ENCODE measurements around the gene NUDT12. TPM values are rescaled to one million over a fixed set of nuclear protein-coding genes. Genes with fewer than 3 reads are reported as not detected.

The NUDT12 gene
- 0.48 TPM for polyA plus RNA-seq

DNA sequence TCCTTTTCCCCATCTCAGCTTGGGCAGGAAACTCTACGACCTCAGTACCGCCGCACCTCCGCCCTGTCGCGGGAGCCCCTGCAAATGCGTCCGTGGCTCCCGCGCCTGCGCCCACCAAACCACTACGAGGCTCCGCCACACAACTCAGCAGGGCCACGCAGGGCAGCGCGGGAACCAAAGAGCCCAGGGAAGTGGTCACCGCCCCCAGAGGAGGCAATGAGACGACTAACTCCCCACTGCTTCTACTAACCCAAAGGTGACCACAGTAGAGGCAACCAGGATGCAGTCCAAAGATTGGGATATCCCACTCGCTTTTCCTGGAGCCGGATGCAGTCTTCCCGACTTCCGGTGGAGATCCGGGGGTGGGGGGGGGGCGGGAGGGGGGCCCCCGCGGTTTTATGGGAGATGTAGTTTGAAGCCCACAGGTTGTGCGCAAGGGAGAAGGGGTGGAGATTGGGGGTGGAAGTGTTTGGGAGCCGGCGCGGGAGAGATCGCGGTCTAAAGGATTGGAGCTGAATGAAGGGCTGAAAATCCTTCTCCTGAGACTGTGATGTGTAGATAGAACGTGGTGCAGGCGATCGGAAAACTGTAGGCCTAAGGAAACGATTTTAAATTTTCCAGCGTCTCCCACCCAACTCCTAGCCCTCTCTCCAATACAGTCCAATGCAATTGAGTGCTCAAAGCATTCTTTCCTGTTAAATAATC lies at the start of gene NUDT12:
Gene NUDT12 (minus strand): TSS at position 337 of the 705 bp plus-strand sequence. CDS start 2,541 bp downstream, outside the sequence.
- Mint-ChIP-seq H3K36me3 (no peaks in the 10 kb centered on the region), H3K27me3 (peaks cover 5% of the 10 kb centered on the region), H3K27ac (peak within 1 kb of the TSS in 2 of 3 donors; percentile 2 to 76), H3K9me3 (peaks cover 0 to 2% (median 0%) of the 10 kb centered on the region in 3 donors), H3K4me1 (peaks cover 5 to 15% (median 11%) of the 10 kb centered on the region in 3 donors), H3K4me3 (peak within 1 kb of the TSS; percentile 87 to 90 (median 89))

DNA sequence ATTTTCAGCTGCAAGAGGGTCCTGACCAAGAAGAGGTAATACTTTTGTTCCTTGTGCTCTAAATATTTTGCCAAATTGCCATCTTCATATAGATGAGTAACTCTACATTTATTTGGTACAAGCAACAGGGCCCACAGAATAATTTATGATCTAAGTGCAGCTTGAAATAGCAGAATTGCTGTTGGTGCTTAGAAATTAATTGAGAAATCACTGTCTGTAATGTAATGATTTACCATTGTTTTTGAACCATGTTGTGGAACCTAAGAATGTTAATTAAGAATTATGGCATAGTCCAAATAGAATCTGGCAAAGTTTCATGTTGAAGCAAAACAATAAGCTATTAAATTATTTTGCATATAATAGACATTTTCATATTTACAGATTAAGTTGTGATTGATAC lies 44.8 kb upstream of the NUDT12 start:
- Mint-ChIP-seq H3K27me3 (no peaks in the 10 kb centered on the region), H3K9me3 (no peaks in the 10 kb centered on the region), H3K4me3 (no peak overlapping the region), H3K4me1 (no peaks in the 10 kb centered on the region), H3K27ac (no peak overlapping the region), H3K36me3 (no peaks in the 10 kb centered on the region)

DNA sequence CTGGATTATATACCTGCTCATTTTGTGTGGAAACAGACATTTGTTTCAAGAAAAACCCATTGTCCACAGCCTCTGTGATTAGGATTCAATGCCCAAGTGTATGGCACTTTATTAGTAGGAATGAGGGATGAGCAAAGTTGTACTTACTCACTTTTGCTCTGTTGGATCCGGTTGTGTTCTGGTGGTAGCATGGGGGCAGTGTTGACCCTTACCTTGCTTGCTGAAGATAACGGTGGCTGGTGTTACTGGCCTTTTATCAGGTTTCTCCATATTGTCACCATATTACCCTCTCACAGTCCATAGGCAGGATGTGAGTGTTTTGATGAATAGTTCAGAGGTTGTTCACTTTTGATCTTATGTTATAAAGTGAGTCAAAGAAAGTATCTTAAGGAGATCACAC lies 42.7 kb upstream of the NUDT12 start:
- no peaks in the 10 kb centered on the region for H3K27me3 Mint-ChIP-seq
- no peak overlapping the region for H3K27ac Mint-ChIP-seq
- peaks cover 0 to 1% (median 0%) of the 10 kb centered on the region in 3 donors for H3K9me3 Mint-ChIP-seq
- H3K4me1 Mint-ChIP-seq, result no peaks in the 10 kb centered on the region
- H3K36me3 Mint-ChIP-seq, result peaks cover 1% of the 10 kb centered on the region
- H3K4me3 Mint-ChIP-seq, result no peak overlapping the region

GRCh38 chr5:103602438-103602837 lies 39.8 kb upstream of the NUDT12 start:
- Mint-ChIP-seq H3K4me1 (no peaks in the 10 kb centered on the region), H3K9me3 (peaks cover 0 to 1% (median 0%) of the 10 kb centered on the region in 3 donors), H3K27me3 (no peaks in the 10 kb centered on the region), H3K4me3 (no peak overlapping the region), H3K27ac (no peak overlapping the region), H3K36me3 (peaks cover 1% of the 10 kb centered on the region)

GRCh38 chr5:103601314-103601713 lies 38.7 kb upstream of the NUDT12 start:
- Mint-ChIP-seq H3K27me3 (no peaks in the 10 kb centered on the region), H3K4me1 (no peaks in the 10 kb centered on the region), H3K4me3 (no peak overlapping the region), H3K9me3 (peaks cover 0 to 1% (median 0%) of the 10 kb centered on the region in 3 donors), H3K27ac (no peak overlapping the region), H3K36me3 (peaks cover 1% of the 10 kb centered on the region)

DNA sequence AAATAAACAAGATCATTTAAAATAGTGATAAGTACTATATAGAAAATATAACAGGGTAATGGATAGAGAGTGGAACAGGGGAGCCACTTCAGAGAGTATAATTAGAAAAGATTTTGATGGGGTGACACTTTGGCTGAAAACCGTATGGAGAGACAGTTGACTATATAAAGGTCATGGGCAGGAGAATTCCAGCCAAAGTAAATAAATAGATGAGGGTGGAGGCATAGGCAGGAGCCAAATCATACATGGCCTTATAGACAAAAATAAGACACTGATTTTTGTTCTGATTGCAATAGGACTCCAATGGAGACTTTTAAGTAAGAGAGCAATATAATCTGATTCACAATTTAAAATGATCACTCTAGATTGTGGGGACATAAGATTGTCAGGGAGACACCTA lies 37.5 kb upstream of the NUDT12 start:
- Mint-ChIP-seq H3K4me3 (no peak overlapping the region), H3K36me3 (peaks cover 1% of the 10 kb centered on the region), H3K9me3 (peaks cover 0 to 2% (median 1%) of the 10 kb centered on the region in 3 donors), H3K4me1 (no peaks in the 10 kb centered on the region), H3K27me3 (no peaks in the 10 kb centered on the region), H3K27ac (no peak overlapping the region)

DNA sequence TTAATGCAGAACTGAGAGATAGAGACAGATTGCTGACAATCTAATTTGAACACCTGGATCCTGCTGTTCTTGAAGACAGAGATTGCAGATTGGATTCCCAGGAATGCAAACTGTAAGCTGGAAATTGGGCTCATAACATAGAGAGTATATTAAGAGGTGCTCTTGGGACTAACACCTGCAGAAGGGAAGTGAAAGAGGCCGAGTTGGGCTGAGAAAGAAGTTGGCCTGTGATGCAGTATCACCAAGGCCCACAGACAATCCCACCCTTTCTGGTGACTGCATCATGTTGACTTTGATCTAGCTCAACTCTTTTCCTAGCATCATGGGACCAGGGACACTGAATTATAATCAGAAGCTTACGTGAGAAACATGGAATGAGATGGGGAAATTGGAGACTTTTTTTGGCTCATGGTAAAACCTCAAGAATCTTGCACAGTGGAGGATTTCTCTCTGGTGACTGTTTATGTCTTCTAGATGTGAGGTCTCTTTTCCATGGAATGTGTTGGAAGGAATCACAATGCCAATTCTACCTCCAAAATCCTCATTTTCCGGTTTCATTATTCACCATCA lies 36.5 kb upstream of the NUDT12 start:
- Mint-ChIP-seq H3K4me1 (no peaks in the 10 kb centered on the region), H3K9me3 (peaks cover 0 to 2% (median 1%) of the 10 kb centered on the region in 3 donors), H3K27me3 (no peaks in the 10 kb centered on the region), H3K27ac (no peak overlapping the region), H3K4me3 (no peak overlapping the region), H3K36me3 (peaks cover 1% of the 10 kb centered on the region)

GRCh38 chr5:103590221-103590620 lies 27.6 kb upstream of the NUDT12 start:
- no peaks in the 10 kb centered on the region for H3K4me1 Mint-ChIP-seq
- H3K27ac Mint-ChIP-seq, result no peak overlapping the region
- H3K27me3 Mint-ChIP-seq, result no peaks in the 10 kb centered on the region
- H3K9me3 Mint-ChIP-seq, result no peaks in the 10 kb centered on the region
- H3K4me3 Mint-ChIP-seq, result no peak overlapping the region
- no peaks in the 10 kb centered on the region for H3K36me3 Mint-ChIP-seq

- Mint-ChIP-seq H3K4me1 (no peaks in the 10 kb centered on the region), H3K27ac (no peak overlapping the region), H3K9me3 (no peaks in the 10 kb centered on the region), H3K27me3 (no peaks in the 10 kb centered on the region), H3K4me3 (no peak overlapping the region), H3K36me3 (peaks cover 1% of the 10 kb centered on the region)
Measured at GRCh38 chr5:103589776-103590175, 27.2 kb upstream of the NUDT12 start.

DNA sequence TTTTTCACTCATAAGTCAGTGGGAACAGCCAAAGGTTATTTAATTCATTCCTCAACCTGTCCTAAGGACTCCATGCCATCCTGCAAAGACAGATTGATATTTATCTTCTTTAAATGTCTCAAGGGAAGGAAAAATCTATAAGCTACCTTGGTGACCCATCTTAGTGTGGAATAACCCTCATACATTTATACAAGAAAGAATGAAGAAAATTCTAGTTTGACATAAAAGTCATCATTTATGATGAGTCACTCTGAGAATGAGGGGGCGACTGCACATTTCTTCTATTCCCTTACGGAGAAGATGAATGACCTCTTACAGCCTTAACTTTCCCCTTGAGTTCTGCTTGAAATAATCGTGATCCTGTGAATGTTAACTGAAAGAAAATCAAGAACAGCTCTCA lies 26.8 kb upstream of the NUDT12 start:
- no peak overlapping the region for H3K4me3 Mint-ChIP-seq
- no peaks in the 10 kb centered on the region for H3K9me3 Mint-ChIP-seq
- no peak overlapping the region for H3K27ac Mint-ChIP-seq
- H3K4me1 Mint-ChIP-seq, result no peaks in the 10 kb centered on the region
- peaks cover 1% of the 10 kb centered on the region for H3K36me3 Mint-ChIP-seq
- H3K27me3 Mint-ChIP-seq, result no peaks in the 10 kb centered on the region

DNA sequence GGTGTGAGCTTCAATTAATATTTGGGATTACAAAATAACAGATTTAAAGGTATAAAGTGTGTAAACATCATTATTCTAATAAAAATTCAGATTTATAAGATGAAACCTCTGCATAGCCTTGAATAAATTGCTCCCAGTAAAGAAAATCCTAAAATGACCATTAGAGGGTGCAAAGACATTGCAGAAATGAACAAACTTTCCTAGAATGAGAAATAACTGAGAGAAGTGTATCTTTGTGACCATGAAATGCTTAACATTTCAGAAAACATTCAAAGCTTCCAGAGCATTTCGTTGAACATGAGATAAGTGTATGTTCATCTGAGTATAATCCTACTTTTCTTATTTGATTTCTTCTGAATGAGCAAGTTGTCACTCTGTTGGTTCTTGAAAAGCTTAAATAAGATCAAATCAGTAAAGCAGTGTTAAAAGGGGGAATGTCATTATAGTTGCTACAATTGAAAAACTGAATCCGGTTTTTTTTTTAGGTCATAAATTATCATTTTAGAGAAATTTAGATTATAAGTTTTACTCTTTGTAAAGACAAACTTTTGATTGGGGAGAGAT lies 24.7 kb upstream of the NUDT12 start:
- H3K27me3 Mint-ChIP-seq, result no peaks in the 10 kb centered on the region
- H3K9me3 Mint-ChIP-seq, result no peaks in the 10 kb centered on the region
- H3K4me3 Mint-ChIP-seq, result no peak overlapping the region
- no peak overlapping the region for H3K27ac Mint-ChIP-seq
- H3K36me3 Mint-ChIP-seq, result peaks cover 1% of the 10 kb centered on the region
- no peaks in the 10 kb centered on the region for H3K4me1 Mint-ChIP-seq

DNA sequence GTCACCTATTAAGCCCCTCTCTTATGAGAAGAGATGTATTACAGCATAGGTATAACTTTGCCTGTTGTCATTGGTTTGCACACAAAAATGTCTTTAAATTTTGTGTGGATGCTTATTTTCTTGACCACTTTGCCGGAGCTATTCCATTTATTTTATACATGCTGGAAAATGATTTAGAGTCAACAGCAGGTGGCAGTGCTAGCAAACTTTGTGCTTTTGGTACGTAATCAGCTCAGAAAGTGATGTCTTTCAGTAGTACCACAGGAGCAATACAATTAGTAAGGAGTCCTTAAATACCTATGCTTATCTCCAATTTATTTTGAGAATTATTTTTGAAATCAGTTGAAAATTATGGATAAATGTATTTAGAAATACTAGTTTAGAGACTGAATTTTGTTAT lies 19.8 kb upstream of the NUDT12 start:
- peaks cover 1% of the 10 kb centered on the region for H3K36me3 Mint-ChIP-seq
- no peaks in the 10 kb centered on the region for H3K9me3 Mint-ChIP-seq
- H3K27ac Mint-ChIP-seq, result no peak overlapping the region
- no peaks in the 10 kb centered on the region for H3K27me3 Mint-ChIP-seq
- H3K4me1 Mint-ChIP-seq, result no peaks in the 10 kb centered on the region
- no peak overlapping the region for H3K4me3 Mint-ChIP-seq

GRCh38 chr5:103573411-103573810 lies 10.8 kb upstream of the NUDT12 start:
- H3K27ac Mint-ChIP-seq, result no peak overlapping the region
- no peak overlapping the region for H3K4me3 Mint-ChIP-seq
- H3K4me1 Mint-ChIP-seq, result no peaks in the 10 kb centered on the region
- peaks cover 0 to 4% (median 1%) of the 10 kb centered on the region in 3 donors for H3K9me3 Mint-ChIP-seq
- H3K36me3 Mint-ChIP-seq, result no peaks in the 10 kb centered on the region
- H3K27me3 Mint-ChIP-seq, result peaks cover 3% of the 10 kb centered on the region

GRCh38 chr5:103572454-103572853 lies 9.9 kb upstream of the NUDT12 start:
- Mint-ChIP-seq H3K36me3 (no peaks in the 10 kb centered on the region), H3K9me3 (peaks cover 1 to 4% (median 2%) of the 10 kb centered on the region in 3 donors), H3K27me3 (peaks cover 3% of the 10 kb centered on the region), H3K4me1 (peaks cover 0 to under 1% (median 0%) of the 10 kb centered on the region in 3 donors), H3K4me3 (no peak overlapping the region), H3K27ac (no peak overlapping the region)

DNA sequence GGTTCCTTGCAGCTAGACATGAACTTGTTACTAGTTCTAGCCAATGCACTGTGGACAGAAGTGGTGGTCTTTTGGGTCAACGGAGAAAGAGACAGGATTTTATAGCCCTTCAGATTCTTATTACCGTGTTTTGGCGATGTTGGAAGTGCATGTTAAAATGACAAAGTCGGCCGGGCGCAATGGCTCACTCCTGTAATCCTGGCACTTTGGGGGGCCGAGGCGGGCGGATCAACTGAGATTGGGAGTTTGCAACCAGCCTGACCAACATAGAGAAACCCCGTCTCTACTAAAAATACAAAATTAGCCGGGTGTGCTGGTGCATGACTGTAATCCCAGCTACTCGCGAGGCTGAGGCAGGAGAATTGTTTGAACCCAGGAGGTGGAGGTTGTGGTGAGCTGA lies 9.1 kb upstream of the NUDT12 start:
- Mint-ChIP-seq H3K4me1 (peaks cover 0 to 2% (median 0%) of the 10 kb centered on the region in 3 donors), H3K27ac (no peak overlapping the region), H3K27me3 (peaks cover 3% of the 10 kb centered on the region), H3K4me3 (no peak overlapping the region), H3K9me3 (peaks cover 1 to 4% (median 2%) of the 10 kb centered on the region in 3 donors), H3K36me3 (no peaks in the 10 kb centered on the region)

Measured in IgD-negative memory B cell (primary cell).